NCI-H2081 (cell line): Measurements from ENCODE around the gene DMGDH.
"Not testable (repeated sequence)": the region's sequence is repeated elsewhere in the genome, so short reads cannot be mapped to it uniquely, and the experiment has no call there.

Source experiments
- DNase-seq, 2 experiments: peaks; one replicate each; lab custom pipeline; 2025; lab: John Stamatoyannopoulos, UW

The DMGDH gene

DNA sequence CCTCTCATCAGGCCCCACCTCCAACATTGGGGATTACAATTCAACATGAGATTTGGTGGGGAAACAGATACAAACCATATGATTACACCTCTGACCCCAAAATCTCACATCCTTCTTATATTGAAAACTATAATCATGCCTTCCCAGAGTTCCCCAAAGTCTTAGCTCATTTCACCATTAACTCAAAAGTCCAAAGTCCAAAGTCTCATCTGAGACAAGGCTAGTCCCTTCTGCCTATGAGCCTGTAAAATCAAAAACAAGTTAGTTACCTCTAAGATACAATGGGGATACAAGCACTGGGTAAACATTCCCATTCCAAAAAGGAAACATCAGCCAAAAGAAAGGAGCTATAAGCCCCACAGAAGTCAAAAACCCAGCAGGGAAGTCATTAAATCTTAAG, 57.6 kb downstream of the DMGDH start:
- no peak for DNase-seq

DNA sequence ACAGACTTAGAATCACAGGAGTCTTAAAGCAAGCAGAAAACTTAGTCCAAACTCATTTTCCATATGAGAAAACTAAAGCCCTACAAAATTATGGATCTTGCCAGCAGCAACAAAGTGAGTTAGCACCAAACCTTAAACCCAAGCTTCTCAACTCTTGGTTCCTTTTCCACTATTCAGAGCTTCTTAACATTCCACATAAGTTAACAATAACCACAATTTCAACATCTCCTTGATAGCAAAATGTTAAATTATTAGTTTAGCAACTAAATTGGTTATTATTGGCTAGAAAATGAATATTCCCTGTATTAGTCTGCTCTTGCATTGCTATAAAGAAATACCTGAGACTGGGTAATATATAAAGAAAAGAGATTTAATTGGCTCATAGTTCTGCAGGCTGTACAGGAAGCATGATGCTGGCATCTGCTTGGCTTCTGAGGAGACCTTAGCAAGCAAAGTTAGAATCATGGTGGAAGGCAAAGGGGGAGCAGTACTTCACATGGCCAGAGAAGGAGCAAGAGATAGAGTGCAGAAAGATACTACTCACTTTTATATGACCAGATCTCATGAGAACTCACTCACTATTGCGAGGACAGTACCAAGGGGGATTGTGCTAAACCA, 58.1 kb downstream of the DMGDH start:
- no peak for DNase-seq

DNA sequence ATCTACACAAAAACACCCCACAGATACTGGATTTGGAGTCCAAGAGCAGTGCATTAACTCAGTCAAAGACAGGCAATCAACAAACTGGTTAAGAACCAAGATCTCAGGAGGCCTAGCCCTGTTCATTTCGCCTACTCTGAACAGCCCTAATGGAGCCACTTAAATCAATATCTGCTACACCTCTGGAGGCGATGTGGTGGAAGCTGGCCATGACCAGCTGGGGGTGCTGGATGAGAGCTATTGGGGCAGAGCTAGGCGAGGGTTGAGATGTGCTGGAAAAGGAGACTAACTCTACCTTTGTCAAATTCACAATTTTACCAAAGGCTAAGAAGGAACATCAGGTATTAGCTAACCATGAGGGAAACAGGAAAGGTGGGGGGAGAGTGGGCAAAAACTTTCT, 61.1 kb downstream of the DMGDH start:
- DNase-seq = no peak

DNA sequence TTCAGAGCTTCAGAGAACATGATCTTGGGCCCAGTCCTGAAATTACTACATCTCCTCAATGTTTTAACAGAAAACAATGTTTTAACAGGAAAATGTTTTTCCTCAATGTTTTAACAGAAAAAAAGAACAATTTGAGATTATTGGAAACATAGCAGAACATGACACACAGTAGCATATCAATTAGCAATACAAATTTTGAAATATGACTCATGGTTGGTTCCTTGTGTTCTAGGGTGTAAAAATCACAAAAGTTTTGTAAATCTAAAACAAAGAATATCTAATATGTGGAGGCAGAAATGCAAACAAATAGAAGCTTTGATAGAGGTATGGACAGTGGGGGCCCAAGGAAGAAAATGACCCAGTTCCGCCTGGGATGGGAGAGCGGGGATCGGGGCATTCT, 61.6 kb downstream of the DMGDH start:
- DNase-seq = no peak

DNA sequence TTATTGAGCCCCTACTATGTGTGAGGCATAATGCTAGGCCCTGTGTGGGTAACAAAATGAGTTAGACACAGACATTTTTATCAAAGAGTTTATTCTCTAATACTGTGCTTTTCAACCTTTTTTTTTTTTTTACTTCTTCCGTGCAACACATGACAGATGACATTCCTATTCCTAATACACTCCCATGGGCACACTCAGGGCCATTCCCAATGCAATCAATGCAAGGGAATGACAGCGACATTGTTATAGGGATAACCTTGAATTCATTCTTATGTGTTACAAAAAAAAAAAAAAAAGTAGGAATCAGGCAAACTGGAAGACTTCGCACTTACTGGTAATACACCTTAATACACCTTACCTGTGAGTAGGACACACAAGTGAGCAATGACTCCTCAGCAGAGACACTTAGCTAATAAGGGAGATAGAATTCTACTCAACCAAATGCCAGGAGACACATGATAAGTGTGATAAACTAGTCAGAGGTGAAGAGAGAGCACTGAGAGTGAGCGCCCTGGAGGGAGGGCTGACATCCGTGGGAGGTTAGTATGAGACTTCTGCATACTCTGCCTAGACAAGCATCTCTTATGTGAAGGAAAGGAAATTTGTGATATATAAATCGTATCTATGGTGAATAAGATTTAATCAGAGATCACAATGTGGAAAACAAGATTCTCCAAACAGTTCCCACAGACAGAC, 63.4 kb downstream of the DMGDH start:
- DNase-seq = no peak

DNA sequence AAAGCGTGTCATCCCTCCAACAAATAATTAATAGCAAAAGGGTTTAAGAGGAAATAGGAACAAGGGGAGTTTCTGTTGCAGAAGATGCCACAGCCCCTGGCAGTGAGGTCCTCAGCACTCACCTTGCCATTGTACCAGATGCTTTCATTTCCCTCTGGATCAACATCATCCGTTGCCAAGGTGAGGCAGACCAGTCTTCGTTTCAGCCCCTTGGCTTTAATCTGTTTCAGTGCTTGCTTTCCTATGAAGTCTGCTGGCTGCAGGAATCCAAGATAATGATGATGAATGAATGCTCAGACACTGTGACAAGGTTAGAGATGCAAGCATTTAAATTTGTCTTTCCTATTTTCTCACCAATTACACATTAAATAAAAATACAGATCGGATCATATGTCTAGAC, 64.3 kb downstream of the DMGDH start:
- DNase-seq = no peak

DNA sequence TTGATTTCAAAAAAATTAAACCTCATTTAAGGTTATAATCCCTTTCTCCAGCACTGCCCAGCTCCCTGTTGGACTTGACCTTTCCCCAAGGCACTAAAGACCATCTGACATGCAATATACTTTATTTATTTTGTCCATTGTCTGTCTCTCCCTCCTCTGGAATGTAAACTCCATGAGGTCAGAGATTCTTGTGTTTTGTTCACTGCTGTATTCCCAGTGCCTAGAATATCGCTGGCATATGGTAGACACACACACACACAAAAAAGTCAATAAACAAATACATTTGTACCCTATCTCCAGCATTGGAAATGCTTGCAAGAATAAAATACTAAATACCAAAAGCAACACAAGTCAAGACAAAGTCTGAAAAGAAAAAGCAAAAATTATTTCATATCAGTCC, 67.1 kb downstream of the DMGDH start:
- no peak for DNase-seq

DNA sequence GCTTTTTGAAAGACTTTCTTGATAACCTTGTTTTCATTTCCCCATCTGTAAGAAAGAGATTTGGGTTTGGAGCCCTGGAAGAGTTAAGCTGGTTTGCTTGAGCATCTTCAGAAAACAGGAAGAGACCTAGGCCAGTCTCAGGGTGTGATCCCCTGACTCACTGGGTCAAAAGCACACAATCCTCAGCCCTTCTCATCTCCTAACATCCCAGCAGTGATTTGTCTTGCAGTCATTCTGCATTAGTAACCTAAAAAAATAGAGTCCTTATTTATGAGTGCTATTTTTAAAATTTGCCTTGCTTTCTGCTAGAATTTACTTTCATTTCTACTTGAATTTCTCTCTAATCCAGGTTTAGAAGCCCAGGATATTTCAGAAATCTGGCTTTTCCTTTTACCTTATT, 68.0 kb downstream of the DMGDH start:
- DNase-seq = no peak

DNA sequence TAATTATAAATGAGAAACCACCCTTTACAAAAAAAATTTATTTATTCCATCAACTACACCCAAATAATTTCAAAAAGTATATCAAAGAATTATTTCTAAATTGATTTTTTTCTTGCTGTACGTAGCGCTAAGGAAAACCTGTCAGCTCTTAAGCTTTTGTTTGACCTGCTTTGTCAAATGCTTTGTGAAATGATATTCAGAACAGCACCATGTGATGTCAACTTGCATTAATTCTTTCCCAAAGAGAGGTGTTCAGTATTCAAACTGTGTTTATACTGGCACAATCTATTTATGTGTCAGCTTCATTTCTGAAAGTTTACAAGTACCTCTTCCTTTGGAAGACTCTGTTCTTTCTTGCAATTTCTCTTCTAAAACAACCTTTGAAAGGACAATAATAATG, 72.4 kb downstream of the DMGDH start:
- DNase-seq = no peak

DNA sequence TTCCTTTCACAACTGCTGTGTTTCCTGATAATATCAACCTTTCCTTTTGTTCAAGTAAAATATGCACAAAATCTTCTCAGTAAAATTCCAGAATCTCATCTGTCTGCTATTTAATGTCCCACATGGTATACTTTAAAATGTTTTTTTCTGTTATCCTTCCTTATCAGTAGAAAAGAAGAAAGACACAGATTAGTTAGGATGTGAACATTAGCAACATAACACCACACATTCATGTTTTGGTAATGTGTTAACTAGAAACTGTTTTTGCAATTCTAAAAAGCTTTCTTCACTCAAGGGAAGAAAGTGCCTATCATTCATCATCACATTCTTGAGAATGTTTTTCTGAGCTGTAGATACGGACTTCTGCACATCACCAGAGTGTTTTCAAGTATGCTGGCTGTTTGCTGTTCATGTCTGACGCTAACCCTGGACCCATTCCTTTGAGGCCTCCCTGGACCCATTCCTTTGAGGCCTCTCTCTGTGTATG, 73.9 kb downstream of the DMGDH start:
- no peak for DNase-seq

DNA sequence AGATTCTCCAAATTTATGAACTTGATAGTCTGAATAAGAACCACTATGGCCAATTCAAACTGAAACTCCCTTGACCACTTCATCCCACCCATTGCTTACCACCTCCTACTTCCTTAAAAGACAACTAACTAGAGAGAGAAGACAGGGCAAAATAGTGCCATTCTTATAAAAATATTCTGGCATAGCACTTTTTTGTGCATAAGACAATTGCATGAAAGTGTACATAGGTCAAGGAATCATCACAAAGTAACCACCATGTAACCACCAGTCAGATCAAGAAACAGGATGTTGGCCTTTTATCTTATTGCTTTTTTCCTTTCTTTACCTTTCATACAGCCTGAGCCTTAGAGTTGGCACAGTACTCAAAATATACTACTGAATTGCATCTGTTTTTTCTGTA, 76.3 kb downstream of the DMGDH start:
- DNase-seq = no peak

DNA sequence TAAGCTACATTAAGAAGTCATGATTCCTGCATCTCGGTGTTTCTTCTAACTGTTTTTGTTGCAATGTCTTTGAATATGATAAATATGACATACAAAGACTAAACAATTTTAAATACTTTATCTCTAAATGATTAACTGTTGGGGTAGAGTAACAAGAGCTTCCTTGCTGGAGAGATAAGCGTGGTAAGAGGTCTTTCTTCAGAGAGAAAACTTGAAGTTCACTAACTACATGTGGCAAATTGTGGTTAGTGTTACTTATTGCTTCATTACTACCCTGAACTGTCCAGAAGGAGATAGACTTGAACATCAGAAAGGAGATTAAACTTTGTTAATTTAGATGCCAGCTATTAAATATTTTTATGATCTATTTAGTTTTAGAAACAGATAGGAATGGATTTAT, 77.3 kb downstream of the DMGDH start:
- no peak for DNase-seq

DNA sequence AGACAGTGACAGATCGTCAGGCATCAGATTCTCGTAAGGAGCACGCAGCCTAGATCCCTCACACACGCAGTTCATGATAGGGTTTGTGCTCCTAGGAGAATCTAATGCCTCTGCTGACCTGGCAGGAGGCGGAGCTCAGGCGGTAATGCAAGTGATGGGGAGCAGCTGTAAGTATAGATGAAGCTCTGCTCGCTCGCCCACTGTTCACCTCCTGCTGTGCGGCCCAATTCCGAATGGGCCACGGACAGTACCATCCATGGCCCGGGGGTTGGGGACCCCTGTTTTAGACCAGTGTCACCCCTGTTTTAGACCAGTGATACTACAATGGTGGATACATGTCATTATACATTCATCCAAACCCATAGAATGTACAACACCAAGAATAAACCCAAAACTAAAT, 80.4 kb downstream of the DMGDH start:
- no peak for DNase-seq

DNA sequence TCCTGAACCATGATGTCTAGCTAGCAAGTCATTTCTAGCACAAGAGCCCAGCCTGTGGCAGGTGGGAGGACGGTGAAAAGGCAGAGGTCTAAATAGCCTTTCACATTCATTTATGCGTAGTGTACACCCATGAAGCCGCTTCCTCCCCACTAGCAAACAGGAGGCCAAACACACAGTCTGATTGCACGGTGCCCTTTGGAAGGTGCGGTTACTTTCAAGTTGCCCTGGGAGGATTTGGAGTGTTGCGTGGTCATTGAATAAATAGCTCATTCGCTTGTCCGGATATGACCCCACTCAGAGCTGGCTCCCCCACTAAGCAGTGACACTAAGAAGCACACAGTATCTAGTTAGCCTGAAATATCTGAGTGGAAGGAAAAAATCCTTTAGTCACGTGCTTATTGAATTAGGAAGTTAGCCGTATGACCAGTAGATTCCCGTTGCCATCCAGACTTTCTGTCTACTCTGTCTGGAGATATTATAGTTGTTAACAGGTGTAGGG, 83.7 kb downstream of the DMGDH start:
- peak in 1 of 2 experiments; percentile 12 for DNase-seq

DNA sequence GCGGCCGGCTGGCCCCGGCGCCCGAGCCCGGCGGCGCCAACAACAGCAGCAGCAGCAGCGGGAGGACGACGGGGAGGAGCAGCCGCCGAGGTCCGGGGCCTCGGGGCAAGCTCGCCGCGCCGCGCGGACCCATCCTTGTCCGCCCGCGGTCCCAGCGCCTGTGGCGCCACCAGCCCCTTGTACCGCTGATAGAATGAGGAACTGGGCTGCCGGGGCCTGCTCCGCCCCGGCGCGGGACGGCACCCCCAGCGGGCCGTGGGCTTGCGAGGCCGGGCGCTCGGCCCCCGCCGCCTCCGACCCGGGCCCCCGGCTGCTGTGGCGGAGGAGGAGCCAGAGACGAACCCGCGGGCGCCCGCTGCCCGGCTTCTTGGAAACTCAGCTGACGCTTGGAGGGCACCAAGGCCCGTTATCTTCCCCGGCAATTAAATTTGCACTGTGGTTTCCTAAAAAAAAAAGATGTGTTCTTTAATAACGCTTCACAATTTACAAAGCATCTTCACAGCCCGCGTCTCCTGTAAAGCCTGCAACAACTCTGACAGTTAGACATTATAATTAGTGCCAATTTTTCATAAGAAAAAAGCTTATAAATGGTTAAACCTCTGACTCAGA, 84.3 kb downstream of the DMGDH start, which contains the start of gene ARSB:
TSS of gene ARSB (minus strand) at position 195 of the 609 bp plus-strand sequence. CDS start at position 133, 62 bp downstream.
- peak in 1 of 2 experiments; percentile 41 for DNase-seq

DNA sequence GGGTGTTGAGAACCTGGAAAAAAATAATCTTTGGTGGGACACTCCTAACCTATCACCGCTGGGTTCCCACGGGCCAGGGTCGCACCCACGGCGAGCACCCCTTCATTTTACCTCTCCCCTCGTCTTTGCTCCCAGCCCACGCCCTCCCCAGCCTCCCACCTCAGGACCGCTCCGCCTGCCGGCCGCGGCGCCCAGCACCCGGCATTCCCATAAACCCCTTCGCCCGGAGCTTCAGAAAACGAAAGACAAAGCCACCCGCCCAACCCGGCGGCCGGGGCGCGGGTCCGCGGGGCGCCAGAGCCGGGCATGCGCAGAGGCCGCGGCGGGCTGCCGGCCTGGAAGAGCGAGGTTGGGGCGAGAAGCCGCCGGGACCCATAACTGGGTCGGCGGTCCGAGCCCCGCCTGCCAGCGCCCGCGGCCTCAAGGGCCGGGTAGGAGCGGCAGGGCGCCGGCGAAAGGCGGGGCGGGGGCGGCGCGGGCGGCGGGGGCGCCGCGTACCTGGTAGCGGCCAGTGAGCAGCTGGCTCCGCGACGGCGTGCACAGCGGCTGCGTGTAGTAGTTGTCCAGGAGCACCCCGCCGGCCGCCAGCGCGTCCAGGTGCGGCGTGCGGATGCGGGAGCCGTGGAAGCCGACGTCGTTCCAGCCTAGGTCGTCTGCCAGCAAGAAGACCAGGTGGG, 84.9 kb downstream of the DMGDH start:
- DNase-seq = peak; percentile 82 to 88

DNA sequence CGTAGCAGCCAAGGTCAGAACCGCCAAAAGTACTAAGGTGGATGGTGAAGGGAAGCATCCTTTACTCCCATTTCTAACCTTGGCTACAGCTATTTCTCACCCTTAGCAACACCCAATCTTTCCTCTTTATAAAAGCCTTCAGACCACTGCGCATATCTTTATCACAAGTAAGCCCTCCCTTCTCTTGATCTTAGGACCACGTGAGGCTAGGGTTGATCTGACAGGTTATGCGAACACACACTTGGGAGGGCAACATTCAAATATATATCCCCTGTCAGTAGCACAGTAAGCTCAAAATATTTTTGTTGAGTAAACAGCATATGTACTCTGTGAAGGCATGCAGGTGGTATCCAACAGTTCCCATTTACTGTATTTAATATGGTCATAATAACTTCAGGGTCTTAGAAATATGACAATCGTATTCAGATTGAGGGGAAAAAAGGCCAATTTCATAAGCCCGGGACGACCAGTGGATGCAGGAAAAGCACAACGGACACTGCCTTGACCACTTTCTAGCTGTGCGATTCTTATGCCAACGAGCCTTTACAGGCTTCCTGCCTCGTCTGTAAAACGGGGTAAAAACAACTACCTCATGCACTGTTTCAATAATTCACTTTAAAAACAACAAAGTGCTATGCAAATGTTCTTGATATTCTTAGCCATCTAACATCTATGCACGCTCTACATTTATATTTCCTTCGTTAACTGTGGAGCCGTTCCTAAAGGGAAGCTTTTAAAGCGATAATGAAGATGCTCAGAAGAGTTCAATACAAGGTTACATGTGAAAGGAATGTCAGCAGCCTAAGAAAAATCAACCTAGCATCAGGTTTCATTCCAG, 85.7 kb downstream of the DMGDH start:
- DNase-seq = no peak

DNA sequence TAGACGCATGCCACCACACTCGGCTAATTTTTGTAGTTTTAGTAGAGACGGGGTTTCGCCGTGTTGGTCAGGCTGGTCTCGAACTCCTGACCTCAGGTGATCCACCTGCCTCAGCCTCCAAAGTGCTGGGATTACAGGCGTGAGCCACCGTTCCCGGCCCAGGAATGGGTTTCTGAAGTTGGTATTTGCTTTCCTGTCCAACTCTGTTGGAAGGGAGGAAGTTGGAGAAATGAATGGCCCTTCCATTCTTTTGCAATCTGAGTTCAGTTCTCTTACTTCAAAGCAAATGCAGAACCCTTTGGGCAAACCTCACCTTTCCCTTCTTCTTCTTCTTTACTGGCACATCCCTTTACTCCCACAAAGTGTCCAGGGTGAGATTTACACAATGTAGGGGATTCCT, 86.3 kb downstream of the DMGDH start:
- DNase-seq = not testable (repeated sequence)

DNA sequence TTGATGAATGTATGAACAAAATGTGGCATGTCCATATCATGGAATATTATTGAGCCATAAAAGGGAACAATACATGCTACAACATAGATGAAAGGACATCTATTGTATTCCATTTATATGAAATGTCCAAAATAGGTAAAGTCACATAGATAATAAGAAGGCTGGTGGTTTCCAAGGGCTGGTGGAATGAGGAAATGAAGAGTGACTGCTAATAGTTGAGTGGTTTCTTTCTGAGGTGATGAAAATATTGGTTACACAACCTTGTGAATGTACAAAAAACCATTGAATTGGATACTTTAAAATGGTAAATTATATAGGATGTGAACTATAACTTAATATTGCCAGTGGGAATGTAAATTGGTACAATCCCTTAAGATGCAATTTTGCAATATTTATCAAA, 89.6 kb downstream of the DMGDH start:
- no peak for DNase-seq

DNA sequence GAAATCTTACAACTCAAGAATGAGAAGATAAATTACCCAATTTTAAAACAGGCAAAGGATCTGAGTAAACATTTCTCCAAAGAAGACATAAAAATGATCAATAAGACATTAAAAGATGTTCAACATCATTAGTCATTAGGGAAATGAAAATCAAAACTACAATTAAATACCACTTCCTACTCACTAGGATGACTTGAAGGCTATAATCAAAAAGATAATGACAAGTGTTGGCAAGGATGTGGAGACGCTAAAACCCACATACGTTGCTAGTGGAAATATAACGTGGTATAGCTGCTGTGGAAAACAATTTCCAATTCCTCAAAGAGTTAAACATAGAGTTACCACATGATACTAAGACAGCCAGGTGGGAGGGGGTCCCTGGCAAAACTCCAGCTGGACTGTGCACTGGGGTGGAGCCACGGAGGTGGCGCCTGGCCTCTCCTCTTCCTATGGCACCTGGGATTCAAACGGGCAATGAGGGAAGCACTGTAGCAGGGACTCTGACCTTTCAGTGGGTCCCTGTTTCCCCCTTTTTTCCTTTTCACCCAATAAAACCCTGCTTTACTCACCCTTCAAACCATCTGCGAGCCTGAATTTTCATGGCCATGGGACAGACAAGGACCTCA, 90.2 kb downstream of the DMGDH start:
- DNase-seq = peak in 1 of 2 experiments; percentile 2

DNA sequence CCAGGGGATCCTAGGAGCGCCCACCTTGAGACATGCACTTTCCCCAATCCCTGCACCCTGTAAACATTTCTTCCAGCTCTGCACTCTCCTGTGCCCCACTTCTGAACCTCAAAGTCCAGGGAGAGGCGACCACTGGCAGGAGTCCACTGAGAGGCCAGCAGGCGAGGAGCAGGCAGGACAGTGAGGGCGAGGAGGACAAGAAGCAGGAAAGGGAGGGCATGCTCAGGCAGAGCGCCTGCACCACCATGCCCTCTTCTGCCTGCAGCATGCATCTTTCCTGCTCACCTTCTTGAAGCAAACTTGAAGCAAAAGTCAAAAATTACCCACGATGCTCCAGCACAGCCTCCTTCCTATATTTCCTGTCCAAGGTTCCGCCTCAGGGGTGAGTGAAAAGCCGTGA, 94.4 kb downstream of the DMGDH start:
- DNase-seq = no peak
